Raji (cell line): Measurements from ENCODE around the gene HOXA10.

Experiments used
- POLR2A ChIP-seq: IDR thresholded peaks from 2 replicates; pipeline ENCODE4 v1.6.1; 2011; ENCODE audit warnings: low read depth, low read length, control low read depth; ENCODE audit not compliant: insufficient read depth

HOXA10 gene

DNA sequence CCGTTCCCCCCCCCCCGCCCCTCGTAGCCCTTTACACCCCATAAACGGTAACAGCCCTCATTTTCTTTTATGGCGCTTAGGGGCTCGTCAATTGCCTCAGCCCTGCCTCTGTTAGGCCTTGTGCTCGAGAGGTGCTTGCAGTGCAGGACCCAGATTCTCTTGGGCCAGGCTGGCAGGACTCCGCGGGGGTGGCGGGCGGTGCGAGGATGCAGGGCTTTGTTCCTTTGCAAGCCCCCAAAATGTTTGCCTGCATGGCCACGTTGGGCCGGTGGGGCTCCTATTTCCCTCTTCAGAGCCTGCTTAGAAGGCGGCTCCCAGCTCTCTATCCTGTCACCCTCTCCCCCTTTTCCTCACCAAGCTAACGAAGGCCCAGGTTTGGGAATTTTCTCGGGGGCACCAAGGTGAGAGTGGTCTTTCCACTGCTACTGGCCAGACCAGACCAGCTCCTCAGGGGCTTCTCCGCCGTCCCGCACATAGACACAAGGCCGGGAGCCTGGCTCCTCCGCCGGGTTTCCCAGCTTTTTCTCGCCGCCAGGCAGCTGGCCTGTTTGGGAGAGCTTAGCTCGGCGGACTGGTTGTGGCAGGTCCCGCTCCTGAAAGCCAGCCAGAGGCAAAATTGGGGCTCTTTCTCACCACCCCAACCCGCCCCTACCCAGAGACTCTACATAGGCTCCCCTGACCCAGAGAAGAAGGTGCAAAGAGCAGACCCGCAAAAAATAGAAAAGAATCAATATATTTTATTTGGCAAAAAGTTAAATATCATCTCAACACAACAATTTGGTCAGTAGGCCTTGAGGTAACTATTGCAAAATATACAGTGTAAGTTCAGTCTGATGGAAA is 12.2 kb downstream of the HOXA10 start:
- no peak for TF ChIP-seq POLR2A

DNA sequence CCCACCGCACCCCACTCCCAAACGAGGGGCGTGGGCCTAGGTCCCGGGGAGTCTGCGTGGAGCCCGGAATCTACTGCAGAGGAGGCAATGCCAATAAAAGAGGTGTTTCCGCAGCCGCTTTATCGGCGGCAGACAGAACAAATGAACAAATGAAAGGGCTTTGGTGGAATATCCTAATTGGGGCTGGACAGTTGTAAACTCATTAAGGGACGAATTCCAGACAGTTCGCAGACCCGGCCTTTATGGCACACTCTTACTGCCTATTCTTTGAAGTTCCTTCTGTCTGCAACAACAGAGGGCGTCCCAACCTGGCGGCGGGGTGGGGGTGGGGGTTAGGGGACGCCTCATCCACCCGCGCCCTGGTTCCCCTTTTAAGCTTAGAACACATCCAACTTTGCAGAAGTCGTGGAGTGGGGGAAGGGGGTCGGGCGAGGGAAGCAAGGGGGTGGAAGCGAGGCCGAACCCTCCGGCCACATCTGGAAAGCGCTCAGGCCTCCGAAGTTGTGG is 12.9 kb downstream of the HOXA10 start:
- no peak for TF ChIP-seq POLR2A

DNA sequence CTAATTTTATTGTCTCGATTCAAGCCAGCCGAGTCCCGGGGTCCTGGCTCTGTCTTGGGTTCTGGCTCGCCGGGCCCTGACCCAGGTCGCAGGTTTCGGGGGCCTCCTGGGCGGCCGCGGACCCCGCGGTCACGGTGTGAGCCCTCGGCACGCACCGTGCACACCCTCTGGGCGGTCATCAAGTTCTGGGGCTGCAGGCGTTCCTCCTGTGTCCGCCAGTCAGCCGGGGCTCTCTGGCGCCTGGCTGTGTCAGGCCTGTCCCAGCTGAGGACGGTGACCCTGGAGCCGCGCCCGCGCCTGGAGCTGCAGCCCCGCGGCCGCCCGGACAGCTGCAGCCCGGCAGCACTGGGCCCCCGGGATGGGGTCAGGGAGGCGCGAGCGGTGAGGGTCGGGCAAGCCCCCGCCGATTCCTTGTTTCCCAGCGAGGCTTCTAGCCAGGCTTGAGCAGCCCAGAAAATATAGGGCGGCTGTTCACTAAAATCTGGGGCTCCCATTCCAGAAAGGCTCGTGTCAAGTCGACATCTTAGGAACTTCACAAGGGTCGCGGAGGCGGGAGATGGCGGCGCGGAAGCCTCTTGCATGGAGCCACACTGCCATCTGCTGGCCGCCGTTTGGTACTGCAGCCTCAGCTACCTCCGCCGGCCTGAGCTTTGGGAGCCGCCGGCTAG is 13.4 kb downstream of the HOXA10 start:
- no peak for TF ChIP-seq POLR2A

DNA sequence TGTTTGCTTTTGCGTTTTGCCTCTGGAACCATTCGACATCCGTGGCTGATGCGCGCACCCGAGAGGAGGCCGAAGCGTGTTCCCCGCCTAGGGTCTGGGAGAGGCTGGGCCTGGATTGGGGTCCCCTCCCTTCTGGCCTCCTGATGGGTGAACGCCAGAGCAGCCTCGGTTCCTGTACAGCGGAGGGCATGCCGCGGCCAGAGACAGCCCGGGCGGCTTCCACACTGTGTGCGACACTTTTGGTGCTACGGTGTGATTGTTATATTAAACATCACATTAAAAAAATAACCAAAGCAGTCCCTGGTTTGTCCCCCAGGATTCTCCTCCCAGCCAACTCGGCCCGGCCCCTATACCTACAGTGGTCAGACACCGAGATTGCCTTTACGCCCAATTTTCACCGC is 14.0 kb downstream of the HOXA10 start:
- TF ChIP-seq POLR2A = no peak

DNA sequence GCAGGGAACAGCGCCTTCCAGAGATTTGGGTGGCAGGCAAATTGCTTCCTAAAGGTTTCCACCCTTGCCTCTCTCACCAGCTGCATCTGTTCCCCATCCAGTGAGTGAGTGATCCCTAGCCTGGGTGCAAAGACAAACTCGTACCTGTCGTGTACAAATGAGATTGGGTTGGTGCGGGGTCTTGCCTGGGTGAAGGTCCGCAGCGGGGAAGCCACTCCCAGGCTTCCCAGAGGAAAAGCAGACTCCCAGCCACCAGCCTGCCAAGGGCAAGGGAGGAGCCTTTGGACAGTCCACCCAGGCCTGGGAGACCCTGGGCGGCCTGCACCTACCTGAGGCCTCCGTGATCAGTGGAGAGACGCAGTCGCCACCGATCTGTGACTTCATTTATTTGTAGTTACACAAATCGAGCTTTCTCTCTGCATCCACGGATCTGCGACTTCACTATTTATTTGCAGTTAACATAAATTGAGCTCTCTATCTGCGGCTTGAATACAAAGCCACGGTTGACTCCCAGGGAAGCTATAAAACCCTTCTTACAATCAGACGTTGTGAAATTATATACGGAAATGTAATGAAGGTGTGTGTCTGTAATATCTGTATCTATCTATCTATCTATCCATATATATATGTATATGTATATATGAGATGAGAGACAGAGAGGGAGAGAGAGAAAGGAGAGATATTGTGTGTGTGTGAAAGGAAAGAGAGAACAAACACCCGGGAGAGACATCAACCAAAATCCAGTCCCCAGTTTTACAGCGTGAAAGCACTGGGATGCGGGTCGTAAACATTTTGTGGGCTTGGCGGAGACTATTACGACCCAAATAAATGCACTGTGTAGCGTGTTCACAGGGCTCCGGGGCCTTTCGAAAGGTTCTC is 14.6 kb downstream of the HOXA10 start:
- no peak for TF ChIP-seq POLR2A

DNA sequence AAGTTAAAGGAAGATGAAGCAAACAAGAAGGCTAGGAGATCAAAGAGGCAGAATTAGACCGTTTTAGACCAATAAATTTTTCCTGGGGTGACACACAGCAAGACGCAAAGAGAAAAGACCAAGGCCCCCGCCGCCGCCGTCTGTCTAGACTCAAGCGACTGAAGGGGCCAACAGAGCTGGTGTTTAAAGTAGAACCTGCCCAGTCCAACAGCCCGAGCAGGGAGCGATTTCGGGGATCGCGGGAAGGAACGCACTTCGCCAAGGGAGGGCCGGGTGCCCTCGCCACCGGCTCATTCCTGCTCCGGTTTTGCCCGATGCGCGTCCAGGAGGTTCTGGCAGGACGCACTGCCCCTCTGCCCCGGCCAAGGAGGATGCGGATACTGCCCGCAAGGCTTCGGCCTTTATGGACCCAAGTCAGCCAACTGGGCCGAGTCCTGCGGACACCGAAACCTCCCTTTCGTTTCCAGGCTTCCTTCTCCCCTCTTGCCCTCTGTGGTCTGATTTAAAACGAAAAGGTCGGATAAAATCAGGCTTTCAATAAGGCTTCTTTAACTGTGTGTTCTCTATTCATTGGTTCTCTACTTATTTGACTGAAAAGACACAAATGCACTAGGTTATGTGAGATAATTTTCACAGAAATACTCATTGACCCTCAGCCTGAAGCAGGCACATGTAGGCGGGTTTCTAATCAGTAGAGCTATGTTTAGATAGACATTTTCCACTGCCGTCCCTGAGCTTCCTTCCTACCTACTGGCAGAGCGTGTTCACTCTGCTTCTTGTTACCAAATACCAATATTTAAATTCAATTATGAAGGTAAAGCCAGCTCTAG is 15.5 kb downstream of the HOXA10 start:
- no peak for TF ChIP-seq POLR2A

DNA sequence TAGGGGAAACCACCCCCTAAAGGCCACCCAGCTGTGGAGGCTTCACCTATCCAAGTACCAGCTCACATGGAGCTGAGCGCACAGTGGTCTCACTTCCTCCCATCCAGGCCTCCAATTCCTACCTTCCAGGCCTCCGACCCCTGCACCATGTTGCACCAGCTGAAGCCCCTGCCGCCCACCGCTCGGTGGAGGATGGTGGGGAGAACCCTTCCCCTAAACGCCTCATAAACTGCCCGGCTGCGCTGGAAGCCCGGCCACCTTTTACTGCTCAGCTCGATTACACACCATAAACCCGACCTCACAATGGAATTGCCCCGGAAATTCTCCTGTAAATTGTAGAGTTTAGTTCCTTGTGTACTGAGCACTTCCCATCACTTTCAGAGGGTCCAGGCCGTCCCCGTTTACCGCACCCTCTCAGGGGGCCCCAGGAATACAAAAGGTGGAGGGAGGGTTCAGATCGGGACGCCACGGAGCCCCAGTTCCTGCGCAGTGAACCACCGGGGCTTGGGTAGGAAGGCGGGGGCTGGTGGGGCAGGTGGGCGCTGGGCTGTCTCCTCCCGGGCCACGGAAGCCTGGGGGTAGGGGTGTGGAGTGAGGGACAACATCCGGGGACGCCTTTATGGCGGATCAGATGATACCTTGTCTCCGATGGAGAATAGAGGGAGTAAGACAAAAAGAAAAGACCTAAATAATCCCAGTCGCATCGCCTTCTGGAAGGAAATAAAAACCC is 16.3 kb downstream of the HOXA10 start:
- no peak for TF ChIP-seq POLR2A

- TF ChIP-seq POLR2A = no peak
Observed at GRCh38 chr7:27156916-27157701, 17.0 kb downstream of the HOXA10 start.

DNA sequence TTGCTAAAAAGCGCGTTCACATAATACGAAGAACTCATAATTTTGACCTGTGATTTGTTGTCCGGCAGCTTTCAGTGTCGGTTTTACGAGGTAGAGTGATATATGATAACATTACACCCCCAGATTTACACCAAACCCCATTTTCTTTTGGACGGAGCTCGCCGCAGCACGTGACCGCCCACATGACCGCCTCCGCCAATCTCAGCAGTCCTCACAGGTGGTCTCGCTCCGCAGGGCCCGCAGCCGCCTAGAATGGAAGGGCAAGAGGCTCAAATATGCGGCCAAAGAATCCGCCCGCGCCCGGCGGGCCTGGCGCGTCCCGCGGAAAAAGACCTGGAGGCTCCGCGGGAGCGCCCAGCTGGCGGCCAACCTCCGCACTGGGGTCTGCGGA is 17.6 kb downstream of the HOXA10 start, which contains the start of gene HOXA7:
Gene HOXA7, minus strand, starts transcription at position 168 of the 391 bp plus-strand sequence. Its CDS starts 130 bp downstream, at position 38.
- TF ChIP-seq POLR2A = no peak

DNA sequence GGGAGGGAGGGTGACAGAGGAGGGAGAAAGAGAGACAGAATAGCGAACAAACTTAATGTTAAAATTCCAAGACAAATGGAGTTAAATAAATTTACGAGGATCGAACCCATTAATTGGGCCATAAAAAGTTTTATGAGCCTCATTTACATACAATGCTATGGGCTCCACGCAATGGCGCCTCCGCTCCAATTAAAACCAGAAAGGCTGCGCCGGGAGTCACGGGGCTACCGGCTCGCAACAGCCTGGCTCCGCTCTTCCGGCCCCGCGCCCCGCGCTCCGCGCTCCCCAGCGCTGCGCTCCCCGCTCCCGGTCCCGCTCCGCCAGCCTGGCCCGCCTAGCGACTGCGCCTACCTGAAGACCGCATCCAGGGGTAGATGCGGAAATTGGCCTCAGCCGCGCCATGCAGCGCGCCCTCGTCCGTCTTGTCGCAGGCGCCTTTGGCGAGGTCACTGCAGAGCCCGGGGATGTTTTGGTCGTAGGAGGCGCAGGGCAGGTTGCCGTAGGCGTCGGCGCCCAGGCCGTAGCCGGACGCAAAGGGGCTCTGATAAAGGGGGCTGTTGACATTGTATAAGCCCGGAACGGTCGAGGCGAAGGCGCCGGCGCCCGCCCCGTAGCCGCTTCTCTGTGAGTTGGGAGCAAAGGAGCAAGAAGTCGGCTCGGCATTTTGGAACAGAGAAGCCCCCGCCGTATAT is 18.2 kb downstream of the HOXA10 start:
- no peak for TF ChIP-seq POLR2A

DNA sequence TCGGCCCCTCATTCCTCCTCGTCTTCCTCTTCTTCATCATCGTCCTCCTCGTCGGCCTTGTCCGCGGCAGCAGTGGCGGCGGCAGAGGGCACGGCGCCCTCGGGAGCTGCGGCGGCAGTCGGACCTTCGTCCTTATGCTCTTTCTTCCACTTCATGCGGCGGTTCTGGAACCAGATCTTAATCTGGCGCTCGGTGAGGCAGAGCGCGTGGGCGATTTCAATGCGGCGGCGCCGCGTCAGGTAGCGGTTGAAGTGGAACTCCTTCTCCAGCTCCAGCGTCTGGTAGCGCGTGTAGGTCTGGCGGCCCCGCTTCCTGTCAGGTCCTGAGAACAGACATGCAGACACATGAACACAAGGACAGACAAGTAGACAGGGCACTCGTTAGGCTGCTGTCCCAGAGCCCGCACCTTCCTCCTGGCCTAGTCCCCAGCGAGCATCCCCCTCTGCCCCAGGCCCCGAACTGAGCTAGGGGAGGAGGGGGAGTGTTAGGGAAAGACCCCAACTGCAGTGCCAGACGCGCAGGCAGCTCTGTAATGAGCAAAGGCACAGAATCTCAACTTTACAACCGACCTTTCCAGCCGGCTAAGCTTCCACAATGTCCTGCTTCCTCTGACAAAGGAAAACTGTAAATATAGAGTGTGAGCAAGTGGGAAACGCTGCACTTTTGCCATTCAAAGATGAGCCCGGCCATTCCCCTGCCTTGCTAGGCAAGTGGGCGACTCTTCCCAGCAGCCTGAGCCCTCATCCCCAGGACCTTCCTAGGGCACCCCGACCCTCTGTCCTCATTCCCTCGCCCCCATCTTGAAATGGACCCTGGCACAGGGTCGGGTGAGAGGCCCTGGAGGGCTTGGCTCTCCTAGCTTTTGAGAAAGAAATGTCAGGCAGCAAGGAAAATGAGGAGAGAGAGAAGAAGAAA is 19.0 kb downstream of the HOXA10 start:
- TF ChIP-seq POLR2A = no peak
